ENCODE measurements around the gene C4orf50. TPM values are rescaled to one million over a fixed set of nuclear protein-coding genes. Genes with fewer than 3 reads are reported as not detected.

Gene C4orf50
- total and polyA plus RNA-seq, 2 experiments from 2014 or later, result not detected

GRCh38 chr4:6002926-6003325 lies 15.3 kb downstream of the C4orf50 start:
- WGBS, 2 experiments (ENCODE audit: low coverage in 1 of 2, low lambda C conversion rate in 2 of 2, missing lambda C conversion rate in 2 of 2), result 21 to 28% methylated on average over 3 of the region's 3 CpGs

DNA sequence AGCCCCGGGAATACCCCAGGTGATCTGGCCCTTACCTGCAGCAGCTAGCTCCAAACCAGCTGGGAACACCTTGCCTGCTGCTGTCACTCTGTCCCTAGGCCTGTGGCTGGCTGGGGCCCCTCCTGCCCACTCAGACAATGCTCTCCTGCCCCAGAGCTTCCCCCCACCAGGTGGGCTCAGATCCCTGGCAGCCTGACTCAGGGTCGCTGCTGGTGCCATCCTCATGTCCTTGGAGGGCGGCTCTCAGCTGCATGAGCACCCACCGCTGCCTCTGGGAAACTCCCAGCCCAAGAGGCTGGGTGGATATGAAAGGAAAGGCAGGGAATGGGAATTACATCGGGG lies 15.8 kb downstream of the C4orf50 start:
- Histone ChIP-seq H4K20me1 (ENCODE audit: insufficient read depth) (no peaks in the 10 kb centered on the region), H3K27me3 (replicated peaks; ENCODE audit: insufficient read depth) (no peaks in the 10 kb centered on the region), H3F3A (ENCODE audit: insufficient read depth) (no peaks in the 10 kb centered on the region), H3K4me2 (ENCODE audit: unreplicated experiment) (no peak overlapping the region), H2AFZ (no peak overlapping the region), H3K9me2 (ENCODE audit: insufficient read depth) (no peaks in the 10 kb centered on the region), H3K27ac (no peak overlapping the region), H3K9ac (no peak overlapping the region), H3K4me3 (no peak overlapping the region), H3K4me1 (ENCODE audit: insufficient read depth) (no peaks in the 10 kb centered on the region), H3K79me2 (ENCODE audit: insufficient read depth) (no peaks in the 10 kb centered on the region), H3K9me3 (ENCODE audit: low read depth) (no peaks in the 10 kb centered on the region), H3K36me3 (ENCODE audit: low read depth) (no peaks in the 10 kb centered on the region)
- in situ Hi-C loops (cut with MboI), result no loop called here
- DNase-seq, result no peak
- 27 to 29% methylated on average over 5 of the region's 5 CpGs for WGBS, 2 experiments (ENCODE audit: low coverage in 1 of 2, low lambda C conversion rate in 2 of 2, missing lambda C conversion rate in 2 of 2)
- TF ChIP-seq EZH2 (IDR thresholded peaks at IDR 0.05; ENCODE audit: insufficient read depth, poor library complexity, severe bottlenecking) (no peak), EZH2phosphoT487 (IDR thresholded peaks at IDR 0.05; ENCODE audit: insufficient read depth, low read depth) (no peak)

More at GRCh38 chr4:6002926-6003325, 15.3 kb downstream of the C4orf50 start:
- Histone ChIP-seq H3K4me3 (no peak overlapping the region), H3K9me2 (ENCODE audit: insufficient read depth) (no peaks in the 10 kb centered on the region), H3K27me3 (replicated peaks; ENCODE audit: insufficient read depth) (no peaks in the 10 kb centered on the region), H3F3A (ENCODE audit: insufficient read depth) (no peaks in the 10 kb centered on the region), H3K9ac (no peak overlapping the region), H3K9me3 (ENCODE audit: low read depth) (no peaks in the 10 kb centered on the region), H3K4me1 (ENCODE audit: insufficient read depth) (no peaks in the 10 kb centered on the region), H2AFZ (no peak overlapping the region), H4K20me1 (ENCODE audit: insufficient read depth) (no peaks in the 10 kb centered on the region), H3K79me2 (ENCODE audit: insufficient read depth) (no peaks in the 10 kb centered on the region), H3K36me3 (ENCODE audit: low read depth) (no peaks in the 10 kb centered on the region), H3K4me2 (ENCODE audit: unreplicated experiment) (no peak overlapping the region), H3K27ac (no peak overlapping the region)
- in situ Hi-C loops (cut with MboI), result no loop called here
- no peak for DNase-seq
- no peak for TF ChIP-seq EZH2phosphoT487 (IDR thresholded peaks at IDR 0.05; ENCODE audit: insufficient read depth, low read depth)
- no peak for TF ChIP-seq EZH2 (IDR thresholded peaks at IDR 0.05; ENCODE audit: insufficient read depth, poor library complexity, severe bottlenecking)

- Histone ChIP-seq H3K9ac (no peak overlapping the region), H3K27ac (no peak overlapping the region), H3F3A (ENCODE audit: insufficient read depth) (no peaks in the 10 kb centered on the region), H3K4me1 (ENCODE audit: insufficient read depth) (no peaks in the 10 kb centered on the region), H3K9me2 (ENCODE audit: insufficient read depth) (no peaks in the 10 kb centered on the region), H2AFZ (no peak overlapping the region), H3K79me2 (ENCODE audit: insufficient read depth) (no peaks in the 10 kb centered on the region), H3K27me3 (replicated peaks; ENCODE audit: insufficient read depth) (no peaks in the 10 kb centered on the region), H3K4me3 (no peak overlapping the region), H3K9me3 (ENCODE audit: low read depth) (no peaks in the 10 kb centered on the region), H3K36me3 (ENCODE audit: low read depth) (no peaks in the 10 kb centered on the region), H4K20me1 (ENCODE audit: insufficient read depth) (no peaks in the 10 kb centered on the region), H3K4me2 (ENCODE audit: unreplicated experiment) (no peak overlapping the region)
- in situ Hi-C loops (cut with MboI), result no loop called here
- TF ChIP-seq EZH2phosphoT487 (IDR thresholded peaks at IDR 0.05; ENCODE audit: insufficient read depth, low read depth) (no peak), EZH2 (IDR thresholded peaks at IDR 0.05; ENCODE audit: insufficient read depth, poor library complexity, severe bottlenecking) (no peak)
- 24 to 42% methylated on average over 6 of the region's 6 CpGs for WGBS, 2 experiments (ENCODE audit: low coverage in 1 of 2, low lambda C conversion rate in 2 of 2, missing lambda C conversion rate in 2 of 2)
- DNase-seq, result no peak
These were observed 16.3 kb downstream of the C4orf50 start for GRCh38 chr4:6001680-6002491.

DNA sequence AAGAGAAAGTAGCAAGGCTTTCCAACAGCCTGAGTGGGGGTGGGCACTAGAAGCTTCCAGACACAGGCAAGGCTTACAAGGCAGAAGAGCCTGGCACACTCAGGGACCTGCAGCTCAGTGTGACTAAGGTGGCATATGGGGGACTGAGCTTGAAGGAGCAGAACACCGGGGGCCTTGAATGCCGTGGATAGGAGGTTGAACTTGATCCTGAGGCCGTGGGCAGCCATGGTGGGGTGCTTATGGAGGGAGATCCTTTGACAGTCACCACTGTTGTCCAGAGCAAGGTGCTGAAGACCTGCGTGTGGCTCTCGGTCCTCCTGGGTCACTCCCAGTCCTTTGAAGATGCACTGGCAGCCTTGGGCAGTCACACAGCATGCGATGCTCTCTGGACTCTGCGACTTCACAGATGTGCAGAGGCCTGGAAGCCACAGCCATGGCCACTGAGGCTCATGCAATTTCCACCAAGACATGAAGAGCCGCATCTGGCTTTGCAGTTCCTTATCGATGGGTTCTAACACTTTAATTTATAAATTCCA lies 18.3 kb downstream of the C4orf50 start:
- no peaks in the 10 kb centered on the region for H3K79me2 ChIP-seq (ENCODE audit: insufficient read depth)
- no peaks in the 10 kb centered on the region for H3K9me3 ChIP-seq (ENCODE audit: low read depth)
- TF ChIP-seq EZH2 (IDR thresholded peaks at IDR 0.05; ENCODE audit: insufficient read depth, poor library complexity, severe bottlenecking) (no peak), EZH2phosphoT487 (IDR thresholded peaks at IDR 0.05; ENCODE audit: insufficient read depth, low read depth) (no peak)
- WGBS, 2 experiments (ENCODE audit: low coverage in 1 of 2, low lambda C conversion rate in 2 of 2, missing lambda C conversion rate in 2 of 2), result 40 to 43% methylated on average over 9 of the region's 9 CpGs
- H3K36me3 ChIP-seq (ENCODE audit: low read depth), result no peaks in the 10 kb centered on the region
- no peak overlapping the region for H3K4me2 ChIP-seq (ENCODE audit: unreplicated experiment)
- in situ Hi-C loops (cut with MboI), result no loop called here
- no peak overlapping the region for H2AFZ ChIP-seq
- no peak overlapping the region for H3K27ac ChIP-seq
- H4K20me1 ChIP-seq (ENCODE audit: insufficient read depth), result no peaks in the 10 kb centered on the region
- H3F3A ChIP-seq (ENCODE audit: insufficient read depth), result no peaks in the 10 kb centered on the region
- no peak for DNase-seq
- no peak overlapping the region for H3K9ac ChIP-seq
- no peak overlapping the region for H3K4me3 ChIP-seq
- no peaks in the 10 kb centered on the region for H3K9me2 ChIP-seq (ENCODE audit: insufficient read depth)
- H3K4me1 ChIP-seq (ENCODE audit: insufficient read depth), result no peaks in the 10 kb centered on the region
- no peaks in the 10 kb centered on the region for H3K27me3 ChIP-seq (replicated peaks; ENCODE audit: insufficient read depth)

All from GM23248 (cell line).